Kidney (tissue), 14 donors: ENCODE measurements around the gene CCNY. TPM values are rescaled to one million over a fixed set of nuclear protein-coding genes. Genes with fewer than 3 reads are reported as not detected.

Source experiments
- DNase-seq, 5 donors: peaks; one replicate each; pipeline ENCODE4 v3.0.0-alpha.2; 2013 to 2020
- FAIRE-seq: peaks from 2 replicates; lab custom pipeline; 2012; peaks lifted over from hg19 to GRCh38; lab: Jason Lieb, UNC
- H3K27ac ChIP-seq, 2 donors: one replicate each; pipeline ENCODE4 v1.7.0; 2013; ENCODE audit warnings: low read depth in 2 of 2, low read length in 2 of 2, inconsistent platforms in 1 of 2
- H3K27me3 ChIP-seq: one replicate; pipeline ENCODE4 v1.7.1; 2013; ENCODE audit warnings: low read length, inconsistent platforms; ENCODE audit not compliant: control insufficient read depth, insufficient read depth
- H3K36me3 ChIP-seq, 3 donors: one replicate each; pipeline versions ENCODE4 v1.7.0 to v1.7.1; 2013; ENCODE audit warnings: low read length in 3 of 3, control low read depth in 1 of 3, inconsistent platforms in 1 of 3; ENCODE audit not compliant: insufficient read depth in 3 of 3, control insufficient read depth in 2 of 3
- H3K4me1 ChIP-seq, 3 donors: one replicate each; pipeline versions ENCODE4 v1.7.0 to v1.7.1; 2013; ENCODE audit warnings: low read length in 3 of 3, inconsistent platforms in 1 of 3, low read depth in 1 of 3; ENCODE audit not compliant: control insufficient read depth in 2 of 3, insufficient read depth in 2 of 3
- H3K4me3 ChIP-seq, 3 donors: one replicate each; pipeline versions ENCODE4 v1.7.0 to v1.8.1; 2013; ENCODE audit warnings: low read length in 3 of 3, control low read depth in 1 of 3, inconsistent platforms in 1 of 3
- H3K9ac ChIP-seq, 3 donors: one replicate each; pipeline versions ENCODE4 v1.7.0 to v1.7.1; 2013; ENCODE audit warnings: low read length in 3 of 3, control low read depth in 1 of 3, inconsistent platforms in 1 of 3
- H3K9me3 ChIP-seq, 3 donors: one replicate each; pipeline versions ENCODE4 v1.7.0 to v1.7.1; 2013; ENCODE audit warnings: low read length in 3 of 3, control low read depth in 1 of 3, inconsistent platforms in 1 of 3; ENCODE audit not compliant: control insufficient read depth in 2 of 3, insufficient read depth in 1 of 3
- intact Hi-C: fragments of 100-400 bp; cut with DNase I; formaldehyde crosslinking; loops from one replicate; pipeline ENCODE4 v1.11.1; 2022
- polyA plus RNA-seq: library from polyadenylated mRNA; stranded (reverse); fragments of 350-450 nt; fragmentation: Illumina TruSeq; extraction: RNeasy Lipid Tissue Mini Kit (QIAGEN cat#74804); gene quantifications from one replicate; pipeline ENCODE4 v1.2.3, GENCODE V29; 2014; ENCODE audit warnings: low read depth, low replicate concordance; ENCODE audit not compliant: insufficient read depth
- total RNA-seq: library from RNA; stranded (reverse); fragmentation: NEBNext Ultra II Directional; extraction: Animal tissue kit (Norgen Biotek cat#: 25700); gene quantifications from one replicate; pipeline ENCODE4 v1.2.1, GENCODE V29; 2021
- TF ChIP-seq, protein P1 (sequence below): IDR thresholded peaks from 3 replicates; pipeline ENCODE4 v1.5.1; 2012; ENCODE audit warnings: mild to moderate bottlenecking, moderate library complexity, borderline replicate concordance; ENCODE audit not compliant: insufficient read depth; ENCODE audit errors: extremely low read depth
- donor health status: control.
- donor health status: control.
- donor health status: control.
- donor health status: control.
- donor health status: control.
- donor health status: DM: yes; HTN: yes; CAD: no.
- donor health status: Normal renal cell carcinoma (clear cell type).

Gene CCNY
- total and polyA plus RNA-seq, 2 donors from 2014 or later = 45.6 to 77.2 TPM

DNA sequence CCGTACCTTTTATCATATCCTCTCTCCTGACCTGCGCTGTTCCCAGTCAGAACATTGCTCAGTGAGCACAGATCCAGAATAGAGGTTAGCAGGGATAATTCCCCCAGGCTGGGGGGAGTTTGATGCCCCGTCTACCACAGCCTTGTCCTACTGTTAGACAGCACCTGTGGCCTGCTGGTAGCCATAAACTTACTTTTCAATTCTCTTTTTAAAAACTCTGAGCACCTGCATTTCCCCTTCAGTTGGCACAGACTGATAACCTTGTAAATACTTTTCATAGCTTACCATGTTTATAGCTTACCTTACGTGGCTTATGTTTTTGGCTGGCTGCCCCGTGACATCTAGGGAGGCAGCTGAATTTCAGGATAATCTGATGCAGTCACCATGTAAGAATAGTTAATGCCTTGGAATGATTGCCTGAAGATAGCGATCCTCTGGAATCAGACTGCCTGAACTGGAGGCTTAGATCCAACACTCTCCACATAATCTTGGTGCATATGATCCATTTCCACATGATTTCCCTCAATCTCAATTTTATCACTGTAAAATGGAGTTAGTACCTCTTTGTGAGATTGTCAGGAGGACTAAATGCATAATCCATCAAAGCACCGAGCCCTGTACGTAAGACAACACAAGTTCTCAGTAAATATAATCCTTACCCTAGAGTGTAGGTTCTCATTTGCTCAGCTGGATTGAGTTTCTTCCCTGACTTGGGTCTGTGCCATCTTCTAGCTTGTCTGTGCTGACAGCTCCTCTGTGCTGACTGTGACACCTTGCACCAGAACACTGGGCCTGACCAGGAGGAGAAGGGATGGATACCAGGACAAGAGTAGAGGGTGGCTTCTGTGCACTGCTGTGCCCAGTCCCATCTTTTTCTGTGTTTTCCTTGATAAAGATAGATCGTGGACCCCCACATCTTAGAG lies 157.1 kb downstream of the CCNY start:
- peaks cover 0 to 22% (median 20%) of the 10 kb centered on the region in 3 donors for H3K4me1 ChIP-seq
- no peak for FAIRE-seq

DNA sequence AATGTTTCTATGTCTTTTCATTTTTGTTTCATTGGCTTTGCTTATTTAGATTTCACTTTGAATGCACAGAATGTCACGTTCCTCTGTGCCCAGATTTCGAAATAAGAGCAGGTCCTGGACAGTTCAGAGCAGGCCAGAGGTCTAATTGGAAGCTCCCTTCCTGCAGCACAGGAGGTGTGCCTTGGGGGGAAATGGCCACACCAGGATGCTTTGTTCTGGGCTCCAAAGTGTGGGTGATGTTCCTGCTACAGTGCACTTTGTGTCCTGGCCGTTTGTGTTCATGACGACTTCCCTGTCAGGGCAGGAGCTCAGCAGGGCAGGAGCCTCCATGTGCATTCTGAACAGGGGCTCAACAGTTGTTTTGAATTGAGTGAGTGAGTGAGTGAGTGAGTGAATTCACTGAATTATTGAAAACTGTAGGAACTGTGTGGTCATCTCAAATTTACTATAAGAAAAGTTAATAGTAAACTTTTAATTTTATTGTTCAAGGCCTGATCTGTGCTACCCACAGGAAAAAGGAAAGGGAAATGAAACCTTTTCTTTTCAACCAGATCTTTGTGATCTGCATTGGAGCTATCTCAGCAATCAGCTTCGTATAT lies 159.3 kb downstream of the CCNY start:
- Histone ChIP-seq H3K9me3 (no peaks in the 10 kb centered on the region), H3K36me3 (no peaks in the 10 kb centered on the region), H3K4me1 (peaks cover 0 to 23% (median 22%) of the 10 kb centered on the region in 3 donors), H3K27me3 (no peaks in the 10 kb centered on the region), H3K27ac (no peak overlapping the region), H3K4me3 (no peak overlapping the region), H3K9ac (no peak overlapping the region)
- TF ChIP-seq, protein P1, sequence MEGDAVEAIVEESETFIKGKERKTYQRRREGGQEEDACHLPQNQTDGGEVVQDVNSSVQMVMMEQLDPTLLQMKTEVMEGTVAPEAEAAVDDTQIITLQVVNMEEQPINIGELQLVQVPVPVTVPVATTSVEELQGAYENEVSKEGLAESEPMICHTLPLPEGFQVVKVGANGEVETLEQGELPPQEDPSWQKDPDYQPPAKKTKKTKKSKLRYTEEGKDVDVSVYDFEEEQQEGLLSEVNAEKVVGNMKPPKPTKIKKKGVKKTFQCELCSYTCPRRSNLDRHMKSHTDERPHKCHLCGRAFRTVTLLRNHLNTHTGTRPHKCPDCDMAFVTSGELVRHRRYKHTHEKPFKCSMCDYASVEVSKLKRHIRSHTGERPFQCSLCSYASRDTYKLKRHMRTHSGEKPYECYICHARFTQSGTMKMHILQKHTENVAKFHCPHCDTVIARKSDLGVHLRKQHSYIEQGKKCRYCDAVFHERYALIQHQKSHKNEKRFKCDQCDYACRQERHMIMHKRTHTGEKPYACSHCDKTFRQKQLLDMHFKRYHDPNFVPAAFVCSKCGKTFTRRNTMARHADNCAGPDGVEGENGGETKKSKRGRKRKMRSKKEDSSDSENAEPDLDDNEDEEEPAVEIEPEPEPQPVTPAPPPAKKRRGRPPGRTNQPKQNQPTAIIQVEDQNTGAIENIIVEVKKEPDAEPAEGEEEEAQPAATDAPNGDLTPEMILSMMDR = no peak
- DNase-seq (no peak), FAIRE-seq (no peak)
- intact Hi-C loops = no loop called here

More for the DNA sequence above, 157.1 kb downstream of the CCNY start:
- H3K27me3 ChIP-seq = no peaks in the 10 kb centered on the region
- peak in 1 of 5 donors; percentile 30 for DNase-seq
- H3K36me3 ChIP-seq = no peaks in the 10 kb centered on the region
- H3K27ac ChIP-seq = no peak overlapping the region
- TF ChIP-seq, protein P1 = no peak
- intact Hi-C loops = no loop called here
- H3K9me3 ChIP-seq = no peaks in the 10 kb centered on the region
- H3K4me3 ChIP-seq = no peak overlapping the region
- H3K9ac ChIP-seq = no peak overlapping the region

DNA sequence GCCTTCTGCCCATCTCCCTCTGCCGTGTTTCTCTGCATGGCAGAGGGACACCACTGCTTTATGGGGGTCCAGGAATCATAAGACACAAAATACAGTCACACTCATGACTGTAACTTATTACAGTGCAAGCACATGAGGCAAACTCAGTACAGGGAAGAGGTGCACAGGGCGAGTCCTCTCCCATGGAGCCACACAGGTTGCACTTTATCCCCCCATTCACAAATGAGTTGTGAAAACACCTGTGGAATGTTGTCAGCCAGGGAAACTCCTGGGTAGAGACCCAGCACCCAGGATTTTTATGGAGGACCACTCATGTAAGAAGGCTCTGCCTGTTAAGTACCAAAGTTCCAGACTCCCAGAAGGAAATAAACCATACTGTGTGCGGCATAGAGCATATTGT lies 161.6 kb downstream of the CCNY start:
- intact Hi-C loops = no loop called here
- no peak overlapping the region for H3K4me3 ChIP-seq
- FAIRE-seq (no peak), DNase-seq (peak in 1 of 5 donors; percentile 22)
- H3K27ac ChIP-seq = no peak overlapping the region
- TF ChIP-seq, protein P1 = no peak
- H3K36me3 ChIP-seq = no peaks in the 10 kb centered on the region
- no peaks in the 10 kb centered on the region for H3K27me3 ChIP-seq
- no peak overlapping the region for H3K9ac ChIP-seq
- peaks cover 0 to 23% (median 20%) of the 10 kb centered on the region in 3 donors for H3K4me1 ChIP-seq
- no peaks in the 10 kb centered on the region for H3K9me3 ChIP-seq
